Liver (tissue), 9 donors: ENCODE results near the gene PTPRS. TPM values are rescaled to one million over a fixed set of nuclear protein-coding genes. Genes with fewer than 3 reads are reported as not detected.
"Not testable (repeated sequence)": the region's sequence is repeated elsewhere in the genome, so short reads cannot be mapped to it uniquely, and the experiment has no call there.

ENCODE experiments used
- DNase-seq: peaks from one replicate; pipeline ENCODE4 v3.0.0-alpha.2; 2017; ENCODE audit warnings: low spot score
- H3K27ac ChIP-seq, 2 donors: one replicate each; pipeline ENCODE4 v1.7.0; 2013; ENCODE audit warnings: inconsistent platforms in 2 of 2, low read length in 2 of 2, control low read depth in 1 of 2, low read depth in 1 of 2, mild to moderate bottlenecking in 1 of 2
- H3K27me3 ChIP-seq, 4 donors: one replicate each; pipeline versions ENCODE4 v1.6.1 to v1.7.0; 2013; ENCODE audit warnings: low read length in 3 of 4, inconsistent platforms in 1 of 4, mild to moderate bottlenecking in 1 of 4, moderate library complexity in 1 of 4; ENCODE audit not compliant: control insufficient read depth in 4 of 4, insufficient read depth in 4 of 4
- H3K36me3 ChIP-seq, 4 donors: one replicate each; pipeline versions ENCODE4 v1.6.1 to v1.7.0; 2013; ENCODE audit warnings: low read length in 3 of 4, mild to moderate bottlenecking in 3 of 4, low read depth in 1 of 4, moderate library complexity in 1 of 4; ENCODE audit not compliant: control insufficient read depth in 4 of 4, insufficient read depth in 3 of 4
- H3K4me1 ChIP-seq, 4 donors: one replicate each; pipeline versions ENCODE4 v1.6.1 to v1.7.0; 2013; ENCODE audit warnings: low read length in 3 of 4, mild to moderate bottlenecking in 3 of 4, moderate library complexity in 1 of 4; ENCODE audit not compliant: control insufficient read depth in 4 of 4, insufficient read depth in 4 of 4
- H3K4me3 ChIP-seq, 3 donors: one replicate each; pipeline versions ENCODE4 v1.6.1 to v1.7.0; 2013; ENCODE audit warnings: low read length in 3 of 3, control low read depth in 1 of 3, low read depth in 1 of 3, mild to moderate bottlenecking in 1 of 3
- H3K9ac ChIP-seq, 2 donors: one replicate each; pipeline ENCODE4 v1.7.0; 2013; ENCODE audit warnings: low read length in 2 of 2, mild to moderate bottlenecking in 2 of 2, moderate library complexity in 2 of 2, control low read depth in 1 of 2, low read depth in 1 of 2
- H3K9me3 ChIP-seq, 4 donors: one replicate each; pipeline versions ENCODE4 v1.6.1 to v1.7.0; 2013; ENCODE audit warnings: low read length in 3 of 4; ENCODE audit not compliant: control insufficient read depth in 4 of 4
- ATF3 ChIP-seq: IDR thresholded peaks from 2 replicates; pipeline ENCODE4 v1.6.1; 2016; ENCODE audit warnings: antibody characterized with exemption
- CTCF ChIP-seq: fragments of 150-350 bp; IDR thresholded peaks from 2 replicates; pipeline ENCODE4 v1.5.1; 2017; ENCODE audit warnings: improper control_type of control experiment, low read depth, low read length; ENCODE audit not compliant: missing input control
- EGR1 ChIP-seq, 2 donors: IDR thresholded peaks; 2 replicates each; pipeline ENCODE4 v1.6.1; 2016 to 2018; ENCODE audit warnings: antibody characterized with exemption in 2 of 2, low read depth in 2 of 2
- FOXA1 ChIP-seq: IDR thresholded peaks from 2 replicates; pipeline ENCODE4 v1.6.1; 2016; ENCODE audit warnings: antibody characterized with exemption
- FOXA2 ChIP-seq: IDR thresholded peaks from 2 replicates; pipeline ENCODE4 v1.6.1; 2016; ENCODE audit warnings: antibody characterized with exemption
- GABPA ChIP-seq, 2 donors: IDR thresholded peaks in 1 of 2; conservative IDR thresholded peaks in 1 of 2; 2 replicates each; pipeline ENCODE4 v1.6.1; 2016; ENCODE audit warnings: antibody characterized with exemption in 2 of 2, mild to moderate bottlenecking in 1 of 2, moderate library complexity in 1 of 2
- HNF4A ChIP-seq, 2 donors: conservative IDR thresholded peaks; 2 replicates each; pipeline ENCODE4 v1.6.1; 2016; ENCODE audit warnings: antibody characterized with exemption in 2 of 2, mild to moderate bottlenecking in 2 of 2
- HNF4G ChIP-seq: IDR thresholded peaks from 2 replicates; pipeline ENCODE4 v1.6.1; 2016; ENCODE audit warnings: antibody characterized with exemption
- JUND ChIP-seq, 2 donors: IDR thresholded peaks; 2 replicates each; pipeline ENCODE4 v1.6.1; 2016; ENCODE audit warnings: antibody characterized with exemption in 2 of 2
- MAX ChIP-seq: IDR thresholded peaks from 2 replicates; pipeline ENCODE4 v1.6.1; 2016; ENCODE audit warnings: antibody characterized with exemption
- NR2F2 ChIP-seq: IDR thresholded peaks from 2 replicates; pipeline ENCODE4 v1.6.1; 2016; ENCODE audit warnings: antibody characterized with exemption
- RAD21 ChIP-seq, 2 donors: IDR thresholded peaks; 2 replicates each; pipeline ENCODE4 v1.6.1; 2016; ENCODE audit warnings: antibody characterized with exemption in 2 of 2, mild to moderate bottlenecking in 2 of 2
- REST ChIP-seq: IDR thresholded peaks from 2 replicates; pipeline ENCODE4 v1.6.1; 2016; ENCODE audit warnings: antibody characterized with exemption, mild to moderate bottlenecking
- RXRA ChIP-seq, 2 donors: IDR thresholded peaks; 2 replicates each; pipeline ENCODE4 v1.6.1; 2017 to 2018; ENCODE audit warnings: antibody characterized with exemption in 2 of 2, mild to moderate bottlenecking in 1 of 2
- SP1 ChIP-seq: IDR thresholded peaks from 2 replicates; pipeline ENCODE4 v1.6.1; 2018; ENCODE audit warnings: antibody characterized with exemption, mild to moderate bottlenecking
- TAF1 ChIP-seq: conservative IDR thresholded peaks from 2 replicates; pipeline ENCODE4 v1.6.1; 2016; ENCODE audit warnings: antibody characterized with exemption, mild to moderate bottlenecking
- YY1 ChIP-seq: IDR thresholded peaks from 2 replicates; pipeline ENCODE4 v1.6.1; 2016; ENCODE audit warnings: antibody characterized with exemption, mild to moderate bottlenecking
- ZBTB33 ChIP-seq: IDR thresholded peaks from 2 replicates; pipeline ENCODE4 v1.6.1; 2016; ENCODE audit warnings: antibody characterized with exemption
- WGBS: extraction: QIAGEN DNeasy Blood & Tissue Kit; methylation state at CpG from one replicate; pipeline ENCODE4 v1.1.7; 2013; 5-methylcytosine and 5-hydroxymethylcytosine counted together
- polyA plus RNA-seq, 2 donors: library from polyadenylated mRNA; stranded (reverse) in 1 of 2; unstranded in 1 of 2; fragments of 200-250 nt in 1 of 2; fragments of >200 nt in 1 of 2; fragmentation: Nextera tagmentation in 1 of 2; extraction: Ambion mirVana in 1 of 2; gene quantifications; one replicate each; pipeline versions ENCODE4 v1.2.1 to v1.2.3, GENCODE V29; 2013 to 2015
- total RNA-seq, 2 donors: library from RNA; depleted of rRNA; stranded (reverse); fragments of >200 nt; gene quantifications; one replicate each; pipeline ENCODE4 v1.2.3, GENCODE V29; 2014
- donor health status: healthy.
- donor health status: healthy.
- donor health status: healthy.
- donor health status: healthy.
- donor health status: healthy.

Gene PTPRS
- total and polyA plus RNA-seq, 4 donors, result 1.3 to 49.7 (median 20.2) TPM

GRCh38 chr19:5364674-5365073, 24.1 kb upstream of the PTPRS start:
- H3K4me3 ChIP-seq, result no peak overlapping the region
- DNase-seq, result no peak
- WGBS, result 32% methylated on average over 7 of the region's 7 CpGs
- TF ChIP-seq JUND (IDR thresholded peaks at IDR 0.05) (no peak), ZBTB33 (no peak), HNF4G (no peak), RXRA (IDR thresholded peaks at IDR 0.05) (no peak), FOXA2 (no peak), REST (no peak), CTCF (no peak), SP1 (no peak), TAF1 (no peak), ATF3 (no peak), FOXA1 (no peak), YY1 (no peak), EGR1 (IDR thresholded peaks at IDR 0.05; ENCODE audit: low read depth in 2 of 2) (no peak), RAD21 (IDR thresholded peaks at IDR 0.05) (no peak), MAX (no peak), NR2F2 (no peak), GABPA (IDR thresholded peaks at IDR 0.05 in 1 of 2, conservative IDR thresholded peaks at IDR 0.05 in 1 of 2) (no peak), HNF4A (conservative IDR thresholded peaks at IDR 0.05) (no peak)
- no peaks in the 10 kb centered on the region for H3K4me1 ChIP-seq
- no peak overlapping the region for H3K9ac ChIP-seq
- H3K27me3 ChIP-seq, result peaks cover 0 to 3% (median under 1%) of the 10 kb centered on the region in 4 donors
- H3K27ac ChIP-seq, result no peak overlapping the region
- H3K36me3 ChIP-seq, result no peaks in the 10 kb centered on the region
- no peaks in the 10 kb centered on the region for H3K9me3 ChIP-seq

GRCh38 chr19:5361839-5362238, 21.2 kb upstream of the PTPRS start:
- not testable (repeated sequence) for H3K27ac ChIP-seq, H3K9ac ChIP-seq, H3K4me3 ChIP-seq, H3K27me3 ChIP-seq, H3K9me3 ChIP-seq, DNase-seq, H3K4me1 ChIP-seq, H3K36me3 ChIP-seq
- 84% methylated on average over 9 of the region's 9 CpGs for WGBS
